ENCODE measurements around the gene STK11. TPM values are rescaled to one million over a fixed set of nuclear protein-coding genes. Genes with fewer than 3 reads are reported as not detected.

Gene STK11
- total and polyA plus RNA-seq, 7 donors = 64.9 to 133 (median 85.9) TPM

GRCh38 chr19:1253514-1254080 is 48.0 kb downstream of the STK11 start:
- TF ChIP-seq CTCF (IDR thresholded peaks at IDR 0.05) = no peak
- 52 to 66% (median 63%) methylated on average over 14 to 23 of the region's 23 CpGs for WGBS, 3 donors
- no peak for ATAC-seq
- Histone ChIP-seq H3K36me3 (ENCODE audit: insufficient read depth in 1 of 2, low read depth in 1 of 2) (peaks cover 13 to 72% of the 10 kb centered on the region in 2 donors), H3K27ac (peak overlapping the region; percentile 99), H3K4me1 (peaks cover 50% of the 10 kb centered on the region), H3K4me3 (peak overlapping the region; percentile 80), H3K9me3 (no peaks in the 10 kb centered on the region), H3K27me3 (ENCODE audit: insufficient read depth in 3 of 3, low read length in 2 of 3) (no peaks in the 10 kb centered on the region)
- intact Hi-C loops (cut with DNase I) = no loop called here
- no peak for DNase-seq

GRCh38 chr19:1254081-1254527 is 48.5 kb downstream of the STK11 start:
- H3K4me1 ChIP-seq = peaks cover 55% of the 10 kb centered on the region
- H3K27ac ChIP-seq = peak overlapping the region; percentile 99
- H3K27me3 ChIP-seq (ENCODE audit: insufficient read depth in 3 of 3, low read length in 2 of 3) = no peaks in the 10 kb centered on the region
- no peaks in the 10 kb centered on the region for H3K9me3 ChIP-seq
- H3K4me3 ChIP-seq = peak overlapping the region; percentile 80
- 74 to 81% (median 77%) methylated on average over 32 to 37 of the region's 37 CpGs for WGBS, 3 donors
- intact Hi-C loops (cut with DNase I) = no loop called here
- ATAC-seq (no peak), DNase-seq (peak; percentile 67 to 76)
- peaks cover 13 to 72% of the 10 kb centered on the region in 2 donors for H3K36me3 ChIP-seq (ENCODE audit: insufficient read depth in 1 of 2, low read depth in 1 of 2)
- TF ChIP-seq CTCF (IDR thresholded peaks at IDR 0.05) = no peak

DNA sequence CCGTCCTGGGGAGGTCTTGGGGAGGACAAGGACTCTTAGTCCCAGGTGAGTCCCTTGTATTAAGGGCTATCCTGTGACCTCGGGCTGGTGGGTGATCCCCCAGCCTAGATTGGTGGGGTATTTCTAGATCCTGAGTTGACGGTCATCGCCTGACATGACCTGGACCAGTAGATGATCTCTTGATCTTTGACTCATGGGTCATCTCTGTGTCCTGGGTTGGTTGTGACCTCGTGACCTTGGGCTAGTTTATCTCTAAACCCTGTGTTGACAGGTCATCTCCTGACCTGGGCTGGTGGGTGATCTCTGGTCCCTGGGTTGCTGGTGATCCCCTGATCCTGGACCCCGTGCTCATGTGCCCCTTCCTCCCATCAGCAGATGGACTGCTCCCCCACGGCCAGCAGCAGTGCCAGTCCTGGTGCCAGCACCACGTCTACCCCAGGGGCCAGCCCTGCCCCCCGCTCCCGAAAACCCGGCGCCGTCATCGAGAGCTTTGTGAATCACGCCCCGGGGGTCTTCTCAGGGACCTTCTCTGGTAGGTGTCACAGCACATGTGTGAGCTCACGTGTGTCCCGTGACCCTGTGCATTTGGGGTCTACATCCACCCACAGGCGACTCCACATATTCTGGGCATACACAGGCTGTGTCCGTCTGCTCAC is 49.1 kb downstream of the STK11 start:
- Histone ChIP-seq H3K4me1 (peaks cover 60% of the 10 kb centered on the region), H3K36me3 (ENCODE audit: insufficient read depth in 1 of 2, low read depth in 1 of 2) (peaks cover 13 to 72% of the 10 kb centered on the region in 2 donors), H3K4me3 (peak overlapping the region; percentile 80), H3K9me3 (no peaks in the 10 kb centered on the region), H3K27ac (peak overlapping the region; percentile 99), H3K27me3 (ENCODE audit: insufficient read depth in 3 of 3, low read length in 2 of 3) (no peaks in the 10 kb centered on the region)
- TF ChIP-seq CTCF (IDR thresholded peaks at IDR 0.05) = no peak
- DNase-seq = no peak
- intact Hi-C loops (cut with DNase I) = no loop called here
- 81 to 93% (median 87%) methylated on average over 20 of the region's 20 CpGs for WGBS, 3 donors
- ATAC-seq = no peak

GRCh38 chr19:1255186-1256161 is 49.9 kb downstream of the STK11 start:
- H3K4me3 ChIP-seq = no peak overlapping the region
- DNase-seq (peak; percentile 50 to 62), ATAC-seq (no peak)
- no peak for TF ChIP-seq CTCF (IDR thresholded peaks at IDR 0.05)
- intact Hi-C loops (cut with DNase I) = no loop called here
- H3K27ac ChIP-seq = peak overlapping the region; percentile 66
- H3K36me3 ChIP-seq (ENCODE audit: insufficient read depth in 1 of 2, low read depth in 1 of 2) = peaks cover 13 to 65% of the 10 kb centered on the region in 2 donors
- H3K4me1 ChIP-seq = peaks cover 66% of the 10 kb centered on the region
- no peaks in the 10 kb centered on the region for H3K9me3 ChIP-seq
- 75 to 78% (median 75%) methylated on average over 46 to 52 of the region's 52 CpGs for WGBS, 3 donors
- H3K27me3 ChIP-seq (ENCODE audit: insufficient read depth in 3 of 3, low read length in 2 of 3) = no peaks in the 10 kb centered on the region
